HCT116 (cell line): ENCODE measurements around the gene CPT2. TPM values are rescaled to one million over a fixed set of nuclear protein-coding genes. Genes with fewer than 3 reads are reported as not detected.

Source experiments
- ATAC-seq: fragments of 200-7000 bp; cut with Tn5 transposase; 2 replicates; pipeline ENCODE4 v1.9.1; 2020; ENCODE audit warnings: mild to moderate bottlenecking, moderate library complexity
- BruUV-seq: library from RNA; stranded (reverse); fragments of 400-500 nt; replicated peaks from 2 replicates; lab custom pipeline; 2021; lab: Mats Ljungman, UMichigan
- CTCF ChIA-PET: fragments of 300-600 bp; sonication (Branson Sonifier 250); formaldehyde crosslinking; loops from one replicate; lab custom pipeline; 2021; ENCODE audit warnings: antibody characterized with exemption; lab: Charles Lee
- POLR2A ChIA-PET: fragments of 300-600, 350-600 bp; sonication (Branson Sonifier 250); formaldehyde crosslinking; loops from one replicate; lab custom pipeline; 2021; ENCODE audit warnings: antibody characterized with exemption; lab: Charles Lee
- RAD21 ChIA-PET, 2 experiments: fragments of 300-600 bp; sonication (Branson Sonifier 250); formaldehyde crosslinking; loops; one replicate each; lab custom pipeline; 2023; ENCODE audit warnings: low total read pairs in 2 of 2; ENCODE audit not compliant: uncharacterized antibody in 2 of 2, unreplicated experiment in 2 of 2, low non-redundant PET in 1 of 2; lab: Charles Lee
- DNase-seq: peaks from one replicate; pipeline ENCODE4 v3.0.0-alpha.2; 2010; ENCODE audit warnings: low read depth, low spot score
- H2AFZ ChIP-seq: fragments of 200-600 bp; shearing (Covaris generic), sonication (generic); 2 replicates; pipeline ENCODE4 v1.6.1; 2017; ENCODE audit warnings: low read depth, mixed run types, mixed read lengths, antibody characterized with exemption, low read length; ENCODE audit not compliant: poor library complexity, severe bottlenecking
- H3K27ac ChIP-seq: 2 replicates; pipeline ENCODE4 v1.5.1; 2012; ENCODE audit warnings: low read depth, low read length
- H3K27me3 ChIP-seq: fragments of 200-600 bp; sonication (generic); 2 replicates; pipeline ENCODE4 v1.6.1; 2016; ENCODE audit warnings: mixed run types, low read length, mixed read lengths; ENCODE audit not compliant: insufficient read depth
- H3K36me3 ChIP-seq, 2 experiments: fragments of 200-500 bp in 1 of 2; fragments of 200-600 bp in 1 of 2; sonication (Bioruptor generic) in 1 of 2; sonication (generic) in 1 of 2; 2 replicates each; pipeline versions ENCODE4 v1.5.1 to v1.6.1; 2014 to 2016; ENCODE audit warnings: low read length in 2 of 2, inconsistent platforms in 1 of 2, mixed read lengths in 1 of 2, mixed run types in 1 of 2; ENCODE audit not compliant: insufficient read depth in 2 of 2, control insufficient read depth in 1 of 2
- H3K4me1 ChIP-seq, 2 experiments: fragments of 200-600 bp in 1 of 2; sonication (generic) in 1 of 2; 2 replicates each; pipeline versions ENCODE4 v1.5.1 to v1.6.1; 2012 to 2017; ENCODE audit warnings: low read length in 2 of 2, inconsistent platforms in 1 of 2, mild to moderate bottlenecking in 1 of 2, mixed read lengths in 1 of 2, mixed run types in 1 of 2, moderate library complexity in 1 of 2; ENCODE audit not compliant: insufficient read depth in 2 of 2, control insufficient read depth in 1 of 2
- H3K4me2 ChIP-seq: fragments of 200-600 bp; sonication (generic); 2 replicates; pipeline ENCODE4 v1.6.1; 2017; ENCODE audit warnings: mixed run types, low read length, mixed read lengths
- H3K4me3 ChIP-seq, 2 experiments: fragments of 200-600 bp in 1 of 2; sonication (generic) in 1 of 2; replicated peaks in 1 of 2; 2 replicates each; pipeline ENCODE4 v1.5.1; 2011 to 2016; ENCODE audit warnings: low read length in 2 of 2, control low read depth in 1 of 2, low read depth in 1 of 2, mild to moderate bottlenecking in 1 of 2, mixed read lengths in 1 of 2, mixed run types in 1 of 2
- H3K79me2 ChIP-seq: fragments of 200-600 bp; sonication (generic); 2 replicates; pipeline ENCODE4 v1.6.1; 2017; ENCODE audit warnings: mild to moderate bottlenecking, mixed run types, low read length, moderate library complexity, mixed read lengths; ENCODE audit not compliant: insufficient read depth
- H3K9ac ChIP-seq: fragments of 200-600 bp; sonication (generic); 2 replicates; pipeline ENCODE4 v1.6.1; 2016; ENCODE audit warnings: low read length, mixed read lengths
- H3K9me2 ChIP-seq: fragments of 200-600 bp; sonication (generic), shearing (Covaris generic); 2 replicates; pipeline ENCODE4 v1.6.1; 2017; ENCODE audit warnings: mixed run types, mild to moderate bottlenecking, moderate library complexity; ENCODE audit not compliant: insufficient read depth
- H3K9me3 ChIP-seq, 2 experiments: fragments of 200-500 bp in 1 of 2; fragments of 200-600 bp in 1 of 2; sonication (Bioruptor generic) in 1 of 2; sonication (generic) in 1 of 2; 2 replicates each; pipeline ENCODE4 v1.6.1; 2014 to 2017; ENCODE audit warnings: low read length in 2 of 2, mixed read lengths in 2 of 2, inconsistent platforms in 1 of 2, low read depth in 1 of 2, mild to moderate bottlenecking in 1 of 2, mixed run types in 1 of 2, moderate library complexity in 1 of 2; ENCODE audit not compliant: control insufficient read depth in 1 of 2, insufficient read depth in 1 of 2
- H4K20me1 ChIP-seq: fragments of 200-600 bp; sonication (generic), shearing (Covaris generic); 2 replicates; pipeline ENCODE4 v1.6.1; 2017; ENCODE audit warnings: mixed run types, mild to moderate bottlenecking, moderate library complexity; ENCODE audit not compliant: insufficient read depth
- CTCF ChIP-seq, 3 experiments: fragments of 200-600 bp in 1 of 3; sonication (generic) in 1 of 3; IDR thresholded peaks in 2 of 3; conservative IDR thresholded peaks in 1 of 3; 2 replicates each; pipeline ENCODE4 v1.5.1; 2012 to 2017; ENCODE audit warnings: low read depth in 2 of 3, low read length in 2 of 3, antibody characterized with exemption in 1 of 3, borderline replicate concordance in 1 of 3, control low read depth in 1 of 3, mild to moderate bottlenecking in 1 of 3, mixed read lengths in 1 of 3, mixed run types in 1 of 3, moderate library complexity in 1 of 3; ENCODE audit not compliant: insufficient read depth in 1 of 3
- ELF1 ChIP-seq: IDR thresholded peaks from 2 replicates; pipeline ENCODE4 v1.6.1; 2012; ENCODE audit warnings: low read depth, borderline replicate concordance
- ZBTB33 ChIP-seq: IDR thresholded peaks from 2 replicates; pipeline ENCODE4 v1.6.1; 2011; ENCODE audit warnings: mild to moderate bottlenecking, low read length, moderate library complexity; ENCODE audit not compliant: insufficient replicate concordance; ENCODE audit errors: extremely low read depth
- intact Hi-C: fragments of 100-400 bp; cut with micrococcal nuclease; formaldehyde crosslinking; loops from 2 replicates; pipeline ENCODE4 v1.10.0; 2022
- total RNA-seq: library from RNA; stranded (reverse); gene quantifications from one replicate; pipeline ENCODE4 v1.2.1, GENCODE V29; 2021; ENCODE audit not compliant: unreplicated experiment

Gene CPT2
- total RNA-seq, 1 experiment from 2014 or later: 18.1 TPM

- H3K9ac ChIP-seq: no peak overlapping the region
- no peak overlapping the region for H3K4me2 ChIP-seq
- ChIA-PET RAD21 (no interaction called here), POLR2A (no interaction called here), CTCF (interaction anchor here (0.9 kb wide), 1 partner anchor 14 kb away, joined by 3 read pairs; no protein-coding TSS in a partner anchor)
- no peaks in the 10 kb centered on the region for H3K36me3 ChIP-seq
- no peak overlapping the region for H2AFZ ChIP-seq
- ATAC-seq: no peak
- no TSS peak for BruUV-seq
- H4K20me1 ChIP-seq: no peaks in the 10 kb centered on the region
- TF ChIP-seq ZBTB33 (no peak), CTCF (IDR thresholded peaks at IDR 0.05 in 2 of 3, conservative IDR thresholded peaks at IDR 0.05 in 1 of 3; ENCODE audit: borderline replicate concordance in 1 of 3, insufficient read depth in 1 of 3, low read depth in 2 of 3, low read length in 2 of 3) (no peak), ELF1 (no peak)
- TF ChIP-seq, all 23 proteins: peak for 0
- Histone ChIP-seq H3K4me3 (no peak overlapping the region), H3K79me2 (no peaks in the 10 kb centered on the region), H3K9me2 (no peaks in the 10 kb centered on the region), H3K9me3 (no peaks in the 10 kb centered on the region), H3K27ac (no peak overlapping the region), H3K4me1 (no peaks in the 10 kb centered on the region), H3K27me3 (no peaks in the 10 kb centered on the region)
- intact Hi-C loops: no loop called here
- no peak for DNase-seq
Measured at GRCh38 chr1:53166912-53167311, 29.7 kb upstream of the CPT2 start.
